Measurements from ENCODE around the gene ZDHHC9.

DNA sequence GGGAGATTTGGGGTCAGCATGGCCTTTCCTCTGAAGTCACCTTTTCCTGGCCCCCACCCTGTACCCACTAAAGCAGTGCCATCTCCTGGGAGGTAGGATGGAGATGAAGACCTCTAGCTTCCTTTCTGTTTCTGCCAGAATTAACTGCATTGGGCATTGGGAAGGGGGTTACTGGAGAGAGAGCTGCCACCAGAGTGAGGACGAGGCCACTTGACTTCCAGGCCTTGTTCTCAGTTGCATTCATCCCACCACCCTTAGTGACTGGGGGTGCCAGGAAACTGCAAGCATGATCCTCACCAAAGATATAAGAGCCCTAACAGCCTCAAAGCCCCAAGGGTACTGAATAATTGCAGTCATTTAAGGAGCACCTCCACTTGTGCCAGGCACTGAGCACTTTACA lies 48.1 kb downstream of the ZDHHC9 start:
- TF ChIP-seq, protein P1, sequence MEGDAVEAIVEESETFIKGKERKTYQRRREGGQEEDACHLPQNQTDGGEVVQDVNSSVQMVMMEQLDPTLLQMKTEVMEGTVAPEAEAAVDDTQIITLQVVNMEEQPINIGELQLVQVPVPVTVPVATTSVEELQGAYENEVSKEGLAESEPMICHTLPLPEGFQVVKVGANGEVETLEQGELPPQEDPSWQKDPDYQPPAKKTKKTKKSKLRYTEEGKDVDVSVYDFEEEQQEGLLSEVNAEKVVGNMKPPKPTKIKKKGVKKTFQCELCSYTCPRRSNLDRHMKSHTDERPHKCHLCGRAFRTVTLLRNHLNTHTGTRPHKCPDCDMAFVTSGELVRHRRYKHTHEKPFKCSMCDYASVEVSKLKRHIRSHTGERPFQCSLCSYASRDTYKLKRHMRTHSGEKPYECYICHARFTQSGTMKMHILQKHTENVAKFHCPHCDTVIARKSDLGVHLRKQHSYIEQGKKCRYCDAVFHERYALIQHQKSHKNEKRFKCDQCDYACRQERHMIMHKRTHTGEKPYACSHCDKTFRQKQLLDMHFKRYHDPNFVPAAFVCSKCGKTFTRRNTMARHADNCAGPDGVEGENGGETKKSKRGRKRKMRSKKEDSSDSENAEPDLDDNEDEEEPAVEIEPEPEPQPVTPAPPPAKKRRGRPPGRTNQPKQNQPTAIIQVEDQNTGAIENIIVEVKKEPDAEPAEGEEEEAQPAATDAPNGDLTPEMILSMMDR (IDR thresholded peaks at IDR 0.05) = no peak
- no peak for TF ChIP-seq POLR2A (IDR thresholded peaks at IDR 0.05)

Measured in vagina (tissue), 2 donors.